Right atrium auricular region (tissue), 2 donors: ENCODE data around the gene ADARB1. TPM values are rescaled to one million over a fixed set of nuclear protein-coding genes. Genes with fewer than 3 reads are reported as not detected.

Source experiments
- DNase-seq: peaks from one replicate; pipeline ENCODE4 v3.0.0-alpha.2; 2019; ENCODE audit warnings: low spot score
- H3K27ac ChIP-seq, 2 donors: fragments of 200-600 bp; sonication (generic); 1 replicate in 1 of 2; 2 replicates in 1 of 2; pipeline ENCODE4 v1.5.1; 2016 to 2019
- H3K27me3 ChIP-seq, 2 donors: fragments of 200-600 bp; sonication (generic); one replicate each; pipeline versions ENCODE4 v1.5.1 to v1.6.0; 2017 to 2019
- H3K36me3 ChIP-seq: fragments of 200-600 bp; sonication (generic); one replicate; pipeline ENCODE4 v1.5.1; 2016
- H3K4me1 ChIP-seq, 2 donors: fragments of 200-600 bp; sonication (generic); one replicate each; pipeline versions ENCODE4 v1.5.1 to v1.6.0; 2017 to 2019
- H3K4me3 ChIP-seq, 2 donors: fragments of 200-600 bp; sonication (generic); 1 replicate in 1 of 2; 2 replicates in 1 of 2; pipeline ENCODE4 v1.5.1; 2017 to 2019; ENCODE audit warnings: mild to moderate bottlenecking in 1 of 2, moderate library complexity in 1 of 2
- H3K9me3 ChIP-seq, 2 donors: fragments of 200-600 bp; sonication (generic); one replicate each; pipeline ENCODE4 v1.5.1; 2019
- CTCF ChIP-seq, 2 donors: fragments of 200-600 bp; sonication (generic); IDR thresholded peaks; one replicate each; pipeline ENCODE4 v1.5.1; 2019; ENCODE audit warnings: antibody characterized with exemption in 2 of 2
- total RNA-seq, 2 donors: library from RNA; depleted of rRNA; stranded (reverse); fragments of >200 nt; gene quantifications; one replicate each; pipeline ENCODE4 v1.1.0, GENCODE V29; 2016

ADARB1 gene
- total RNA-seq, 2 donors from 2014 or later, result 7.5 to 10.5 TPM

DNA sequence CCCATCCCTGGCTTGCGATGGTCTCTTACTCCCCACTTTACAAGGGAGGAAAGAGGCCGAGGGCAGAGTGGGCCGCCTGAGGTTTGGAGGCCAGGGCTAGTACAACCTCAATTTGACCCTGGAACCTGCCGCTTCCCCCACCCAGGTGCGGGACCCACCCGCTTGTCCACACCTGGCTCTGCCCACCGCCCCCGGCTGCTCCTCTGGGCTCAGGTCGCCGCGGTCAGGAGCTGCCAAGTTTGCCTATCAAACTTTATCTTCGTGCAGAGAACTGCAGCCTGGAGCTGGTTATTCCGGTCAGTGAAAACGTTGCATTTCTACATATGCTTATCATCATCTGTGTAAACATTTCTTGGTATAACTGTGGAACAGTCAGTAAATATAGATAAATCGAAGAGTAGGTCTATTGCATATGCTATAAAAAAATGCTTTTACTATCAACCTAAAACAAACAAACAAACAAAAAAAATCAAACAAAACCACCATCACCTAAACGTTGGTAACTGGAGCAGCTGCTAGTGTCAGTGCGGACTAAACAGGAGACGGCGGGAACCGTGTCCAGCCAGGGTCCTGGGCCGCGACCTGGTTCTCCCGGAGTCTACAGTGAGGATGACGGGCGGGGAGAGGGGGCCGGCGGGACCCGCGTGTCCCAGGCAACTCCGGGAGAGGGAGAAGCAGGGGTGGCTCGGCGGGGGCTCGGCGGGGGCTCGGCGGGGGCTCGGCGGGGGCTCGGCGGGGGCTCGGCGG is 906 bp upstream of the ADARB1 start:
- peaks cover 0 to 23% of the 10 kb centered on the region in 2 donors for H3K4me1 ChIP-seq
- no peak for TF ChIP-seq CTCF (IDR thresholded peaks at IDR 0.05)
- no peaks in the 10 kb centered on the region for H3K27me3 ChIP-seq
- H3K36me3 ChIP-seq, result no peaks in the 10 kb centered on the region
- H3K4me3 ChIP-seq, result peak overlapping the region; percentile 77 to 92
- peak overlapping the region; percentile 90 to 91 for H3K27ac ChIP-seq
- no peaks in the 10 kb centered on the region for H3K9me3 ChIP-seq
- no peak for DNase-seq

DNA sequence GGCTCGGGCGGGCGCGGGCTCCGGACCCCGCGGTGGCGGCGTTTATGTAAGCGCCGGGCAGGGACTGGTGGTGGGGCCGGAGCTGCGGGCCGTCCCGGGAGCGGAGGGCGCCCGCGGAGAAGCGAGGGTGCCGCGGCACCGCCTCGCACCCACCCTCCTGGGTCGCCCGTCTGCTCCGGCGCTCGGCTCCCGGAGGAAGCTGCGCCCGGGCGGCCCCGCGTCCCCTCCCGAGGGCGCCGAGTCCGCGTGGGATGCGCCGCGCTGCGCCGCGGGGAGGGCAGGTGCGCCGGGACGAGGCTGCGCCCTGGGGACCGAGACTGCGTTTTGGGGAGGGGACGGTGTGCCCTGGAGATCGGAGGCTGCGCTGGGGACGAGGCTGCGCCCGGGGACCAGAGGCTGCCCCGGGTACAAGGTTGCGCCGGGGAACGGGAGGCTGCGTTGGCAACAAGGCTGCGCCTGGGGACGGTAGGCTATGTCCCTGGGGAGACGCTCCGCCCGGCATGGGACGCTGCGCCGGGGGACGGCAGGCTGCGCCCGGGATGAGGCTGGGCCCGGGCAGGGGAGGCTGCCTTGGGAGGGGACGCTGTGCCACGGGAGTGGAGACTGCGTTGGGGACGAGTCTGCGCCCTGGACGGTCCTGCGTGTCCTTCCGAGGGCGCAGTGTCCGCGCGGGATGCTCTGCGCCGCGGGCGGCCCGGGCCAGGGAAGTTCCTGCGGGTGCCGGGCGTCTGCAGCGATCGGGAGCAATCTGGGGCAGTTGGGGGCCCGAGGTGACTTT is 627 bp downstream of the ADARB1 start:
- no peaks in the 10 kb centered on the region for H3K36me3 ChIP-seq
- no peak for DNase-seq

GRCh38 chr21:45075596-45076244 is 1.3 kb downstream of the ADARB1 start:
- no peak for DNase-seq
- TF ChIP-seq CTCF (IDR thresholded peaks at IDR 0.05), result no peak
- H3K36me3 ChIP-seq, result no peaks in the 10 kb centered on the region
- H3K27me3 ChIP-seq, result no peaks in the 10 kb centered on the region
- peaks cover 0 to 24% of the 10 kb centered on the region in 2 donors for H3K4me1 ChIP-seq
- H3K27ac ChIP-seq, result peak overlapping the region; percentile 66 to 80
- no peaks in the 10 kb centered on the region for H3K9me3 ChIP-seq
- H3K4me3 ChIP-seq, result peak overlapping the region; percentile 66 to 92

More for the DNA sequence above, 627 bp downstream of the ADARB1 start:
- Histone ChIP-seq H3K27me3 (no peaks in the 10 kb centered on the region), H3K4me3 (peak overlapping the region; percentile 66 to 92), H3K9me3 (no peaks in the 10 kb centered on the region), H3K4me1 (peaks cover 0 to 23% of the 10 kb centered on the region in 2 donors), H3K27ac (peak overlapping the region; percentile 66 to 80)
- TF ChIP-seq CTCF (IDR thresholded peaks at IDR 0.05), result no peak

- Histone ChIP-seq H3K27me3 (no peaks in the 10 kb centered on the region), H3K4me1 (peaks cover 0 to 30% of the 10 kb centered on the region in 2 donors), H3K36me3 (no peaks in the 10 kb centered on the region), H3K4me3 (peak overlapping the region in 1 of 2 donors; percentile 92), H3K9me3 (no peaks in the 10 kb centered on the region), H3K27ac (no peak overlapping the region)
- no peak for TF ChIP-seq CTCF (IDR thresholded peaks at IDR 0.05)
- no peak for DNase-seq
Measured at GRCh38 chr21:45076245-45076711, 1.9 kb downstream of the ADARB1 start.

GRCh38 chr21:45078371-45078770 is 4.0 kb downstream of the ADARB1 start:
- Histone ChIP-seq H3K36me3 (no peaks in the 10 kb centered on the region), H3K4me1 (peaks cover 0 to 31% of the 10 kb centered on the region in 2 donors), H3K9me3 (no peaks in the 10 kb centered on the region), H3K27ac (no peak overlapping the region), H3K4me3 (no peak overlapping the region), H3K27me3 (no peaks in the 10 kb centered on the region)
- TF ChIP-seq CTCF (IDR thresholded peaks at IDR 0.05), result no peak
- DNase-seq, result no peak
